Gastroesophageal sphincter (tissue), 4 donors: ENCODE measurements around the gene DISP2. TPM values are rescaled to one million over a fixed set of nuclear protein-coding genes. Genes with fewer than 3 reads are reported as not detected.

Experiments used
- ATAC-seq: fragments of 150-250 bp; one replicate; pipeline ENCODE4 v1.9.1; 2016; ENCODE audit warnings: mild to moderate bottlenecking, moderate library complexity
- H3K27ac ChIP-seq, 4 donors: fragments of 200-600 bp; sonication (generic) in 3 of 4; 1 replicate in 3 of 4; 2 replicates in 1 of 4; pipeline ENCODE4 v1.5.1; 2016 to 2019
- H3K27me3 ChIP-seq: fragments of 200-600 bp; sonication (generic); one replicate; pipeline ENCODE4 v1.5.1; 2019
- H3K36me3 ChIP-seq, 2 donors: fragments of 200-600 bp; sonication (generic); one replicate each; pipeline ENCODE4 v1.5.1; 2019; ENCODE audit warnings: control low read depth in 1 of 2
- H3K4me1 ChIP-seq, 3 donors: fragments of 200-600 bp; sonication (generic); 1 replicate in 2 of 3; 2 replicates in 1 of 3; pipeline ENCODE4 v1.5.1; 2016 to 2019; ENCODE audit warnings: control low read depth in 2 of 3
- H3K4me3 ChIP-seq, 2 donors: fragments of 200-600 bp; sonication (generic); one replicate each; pipeline ENCODE4 v1.5.1; 2019; ENCODE audit warnings: mild to moderate bottlenecking in 1 of 2, moderate library complexity in 1 of 2
- H3K9me3 ChIP-seq, 3 donors: fragments of 200-600 bp; sonication (generic); one replicate each; pipeline ENCODE4 v1.5.1; 2017 to 2019; ENCODE audit warnings: control low read depth in 2 of 3
- CTCF ChIP-seq, 4 experiments: fragments of 200-600 bp in 2 of 4; fragments of 450-650 bp in 2 of 4; sonication (generic) in 1 of 4; IDR thresholded peaks; one replicate each; pipeline ENCODE4 v1.5.1; 2017 to 2019; ENCODE audit warnings: antibody characterized with exemption in 4 of 4, mild to moderate bottlenecking in 2 of 4, moderate library complexity in 2 of 4
- EP300 ChIP-seq: sonication (generic); formaldehyde crosslinking; IDR thresholded peaks from one replicate; pipeline ENCODE4 v1.6.1; 2017; ENCODE audit warnings: antibody characterized with exemption, mild to moderate bottlenecking
- POLR2A ChIP-seq, 2 donors: fragments of 450-650 bp; IDR thresholded peaks; one replicate each; pipeline ENCODE4 v1.6.1; 2017; ENCODE audit warnings: antibody characterized with exemption in 2 of 2, mild to moderate bottlenecking in 2 of 2, moderate library complexity in 1 of 2
- POLR2AphosphoS5 ChIP-seq: sonication (generic); formaldehyde crosslinking; IDR thresholded peaks from one replicate; pipeline ENCODE4 v1.6.1; 2017; ENCODE audit warnings: antibody characterized with exemption
- WGBS, 2 donors: methylation state at CpG; one replicate each; pipeline ENCODE4 v1.1.5; 2018; ENCODE audit warnings: low coverage in 1 of 2; 5-methylcytosine and 5-hydroxymethylcytosine counted together
- total RNA-seq, 4 donors: library from RNA; depleted of rRNA; stranded (reverse); fragments of >200 nt; gene quantifications; one replicate each; pipeline ENCODE4 v1.1.0, GENCODE V29; 2016

The DISP2 gene
- total RNA-seq, 4 donors from 2014 or later, result 0.07 to 0.19 (median 0.15) TPM

- Histone ChIP-seq H3K27ac (peak overlapping the region; percentile 96 to 98 (median 98)), H3K9me3 (no peaks in the 10 kb centered on the region), H3K4me1 (peaks cover 0 to 100% (median 55%) of the 10 kb centered on the region in 3 donors), H3K27me3 (no peaks in the 10 kb centered on the region), H3K4me3 (peak overlapping the region; percentile 51 to 60), H3K36me3 (peaks cover 0 to 25% of the 10 kb centered on the region in 2 donors)
- ATAC-seq, result peak; percentile 71
- WGBS, 2 donors, result no CpG with 5 or more reads among the region's 14 CpGs
- TF ChIP-seq CTCF (IDR thresholded peaks at IDR 0.05) (peak in 2 of 4 experiments; percentile 18 to 26), POLR2A (IDR thresholded peaks at IDR 0.05) (peak in 1 of 2 donors; percentile 25), POLR2AphosphoS5 (peak; percentile 91), EP300 (no peak)
Observed at GRCh38 chr15:40340038-40340739, 17.8 kb upstream of the DISP2 start.

DNA sequence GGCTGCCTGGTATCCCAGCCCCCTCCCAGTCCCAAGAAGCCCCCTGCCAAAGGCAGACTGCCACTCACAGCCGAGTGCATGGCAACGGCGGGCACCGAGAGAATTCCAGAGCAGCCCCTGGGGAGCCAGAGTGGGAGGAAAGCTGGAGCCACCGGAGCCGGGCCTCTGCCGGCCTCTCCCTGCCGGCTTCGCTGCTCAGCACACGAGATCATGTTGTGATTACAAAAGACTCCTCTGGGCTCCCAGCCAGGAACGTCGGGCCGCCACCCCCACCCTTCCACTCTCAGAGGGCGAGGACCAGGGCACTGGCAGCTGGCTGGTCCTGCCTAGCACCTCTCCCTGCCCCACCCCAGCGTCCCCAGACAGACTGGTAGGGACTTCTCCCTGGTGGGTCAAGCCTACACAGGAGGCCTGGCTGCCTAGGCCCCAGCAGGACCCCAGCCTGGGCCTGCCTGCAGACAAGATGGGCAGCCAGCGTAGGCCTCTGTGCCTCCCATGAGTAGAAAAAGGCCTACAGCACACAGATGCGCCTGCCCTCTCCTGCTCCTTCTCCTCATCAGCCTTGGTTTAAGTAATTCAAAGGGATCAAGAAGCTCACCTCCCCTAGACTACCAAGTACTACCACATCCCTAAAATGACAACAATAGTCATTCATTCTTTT, 17.1 kb upstream of the DISP2 start, which contains the start of gene CCDC9B:
TSS of gene CCDC9B (minus strand) at position 200 of the 661 bp plus-strand sequence. CDS start at position 80, 120 bp downstream.
- no peaks in the 10 kb centered on the region for H3K9me3 ChIP-seq
- TF ChIP-seq EP300 (no peak), POLR2AphosphoS5 (peak; percentile 89), CTCF (IDR thresholded peaks at IDR 0.05) (peak in 1 of 4 experiments; percentile 20), POLR2A (IDR thresholded peaks at IDR 0.05) (peak; percentile 82 to 83)
- peak within 1 kb of the TSS; percentile 96 to 98 (median 98) for H3K27ac ChIP-seq
- H3K4me3 ChIP-seq, result peak within 1 kb of the TSS; percentile 51 to 60
- WGBS, 2 donors, result 100% methylated on average over 1 of the region's 17 CpGs; no CpG with 5 or more reads in 1 of the 2 donors
- peaks cover 0 to 93% (median 51%) of the 10 kb centered on the region in 3 donors for H3K4me1 ChIP-seq
- peak; percentile 87 for ATAC-seq
- peaks cover 0 to 18% of the 10 kb centered on the region in 2 donors for H3K36me3 ChIP-seq
- H3K27me3 ChIP-seq, result no peaks in the 10 kb centered on the region

- Histone ChIP-seq H3K4me1 (peaks cover 0 to 75% (median 45%) of the 10 kb centered on the region in 3 donors), H3K27me3 (no peaks in the 10 kb centered on the region), H3K27ac (peak overlapping the region in 3 of 4 donors; percentile 70 to 98 (median 98)), H3K9me3 (no peaks in the 10 kb centered on the region), H3K36me3 (no peaks in the 10 kb centered on the region), H3K4me3 (no peak overlapping the region)
- WGBS, 2 donors, result 28 to 43% methylated on average over 5 to 6 of the region's 7 CpGs
- TF ChIP-seq POLR2AphosphoS5, result no peak
- no peak for ATAC-seq
Observed at GRCh38 chr15:40342416-40343320, 15.4 kb upstream of the DISP2 start.

DNA sequence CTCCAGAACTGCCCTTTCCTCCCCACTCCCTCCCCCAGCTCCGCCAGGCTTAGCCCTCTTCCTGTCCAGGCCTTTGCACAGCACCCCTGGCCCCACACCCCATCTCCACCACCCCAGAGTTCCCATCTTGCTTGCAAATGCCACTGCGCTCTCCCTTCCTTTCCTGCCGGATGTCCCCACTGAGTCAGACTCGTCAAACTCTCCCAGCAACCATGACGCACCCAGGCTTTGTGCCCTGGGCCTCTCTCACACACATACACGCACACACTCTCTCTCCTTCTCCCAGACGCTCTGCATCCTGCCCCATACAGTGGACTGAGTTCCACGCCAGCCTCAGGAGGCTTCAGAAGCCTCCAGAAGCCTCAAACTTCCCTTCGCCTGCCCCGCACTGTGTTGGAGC, 14.5 kb upstream of the DISP2 start:
- 62 to 69% methylated on average over 4 to 6 of the region's 10 CpGs for WGBS, 2 donors
- Histone ChIP-seq H3K4me3 (no peak overlapping the region), H3K36me3 (no peaks in the 10 kb centered on the region), H3K9me3 (no peaks in the 10 kb centered on the region), H3K27me3 (no peaks in the 10 kb centered on the region), H3K27ac (peak overlapping the region in 3 of 4 donors; percentile 70 to 98 (median 98)), H3K4me1 (peaks cover 0 to 66% (median 36%) of the 10 kb centered on the region in 3 donors)
- no peak for TF ChIP-seq CTCF (IDR thresholded peaks at IDR 0.05)
- TF ChIP-seq EP300, result no peak
- no peak for TF ChIP-seq POLR2A (IDR thresholded peaks at IDR 0.05)
- no peak for TF ChIP-seq POLR2AphosphoS5
- ATAC-seq, result no peak

DNA sequence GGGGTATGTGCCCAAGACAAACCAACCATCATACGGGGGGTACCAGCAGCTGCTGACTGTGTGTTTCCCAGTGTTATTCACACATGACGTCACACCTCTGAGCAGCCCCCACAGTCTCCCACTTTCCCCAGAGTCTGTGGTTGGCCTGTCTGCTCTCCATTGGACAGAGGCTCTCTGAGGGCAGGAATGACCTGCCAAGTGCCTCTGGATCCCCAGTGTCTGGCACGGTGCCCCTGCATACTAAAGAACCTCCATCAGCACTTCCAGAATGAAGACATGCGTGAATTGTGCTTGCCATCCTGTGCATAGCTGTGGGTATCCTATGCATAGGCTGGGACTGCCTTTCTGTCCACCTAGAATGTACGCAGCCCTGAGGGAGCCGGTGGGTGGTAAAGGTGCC, 13.8 kb upstream of the DISP2 start:
- ATAC-seq, result no peak
- peaks cover 0 to 59% (median 29%) of the 10 kb centered on the region in 3 donors for H3K4me1 ChIP-seq
- H3K27ac ChIP-seq, result peak overlapping the region in 3 of 4 donors; percentile 70 to 98 (median 98)

More for the DNA sequence above, 13.8 kb upstream of the DISP2 start:
- no peak overlapping the region for H3K4me3 ChIP-seq
- no peaks in the 10 kb centered on the region for H3K27me3 ChIP-seq
- no peaks in the 10 kb centered on the region for H3K9me3 ChIP-seq
- WGBS, 2 donors, result 50% methylated on average over 2 of the region's 6 CpGs; no CpG with 5 or more reads in 1 of the 2 donors
- no peak for TF ChIP-seq POLR2AphosphoS5
- no peaks in the 10 kb centered on the region for H3K36me3 ChIP-seq
